ENCODE measurements around the gene FAM171A1. TPM values are rescaled to one million over a fixed set of nuclear protein-coding genes. Genes with fewer than 3 reads are reported as not detected.

The FAM171A1 gene
- total and polyA plus RNA-seq, 2 of the 13 experiments (the other 11 are each of a cell fraction or from before 2014, with no cell fraction given): 21.5 to 34.7 TPM

- Histone ChIP-seq H2AFZ (ENCODE audit: low read length) (no peak overlapping the region), H3K79me2 (ENCODE audit: insufficient read depth, low read length) (peaks cover 86% of the 10 kb centered on the region), H3K4me3 (replicated peaks in 1 of 3; ENCODE audit: insufficient read depth in 1 of 3, low read depth in 2 of 3, low read length in 3 of 3) (no peak overlapping the region), H3K4me1 (ENCODE audit: insufficient read depth, low read length) (peaks cover 91% of the 10 kb centered on the region), H4K20me1 (ENCODE audit: insufficient read depth, low read length) (no peaks in the 10 kb centered on the region), H3K27ac (ENCODE audit: extremely low read length, insufficient read depth, low read length) (peak overlapping the region; percentile 95), H3K36me3 (replicated peaks in 1 of 2; ENCODE audit: control insufficient read depth in 1 of 2, insufficient read depth in 2 of 2, low read length in 2 of 2) (peaks cover 0 to 2% of the 10 kb centered on the region in 2 experiments; a peak in 2 of 5 replicates), H3K9me3 (ENCODE audit: low read length) (no peaks in the 10 kb centered on the region), H3K4me2 (ENCODE audit: low read depth, low read length) (no peak overlapping the region), H3K27me3 (ENCODE audit: control insufficient read depth in 1 of 2, insufficient read depth in 2 of 2, low read length in 2 of 2) (no peaks in the 10 kb centered on the region), H3K9ac (ENCODE audit: insufficient read depth, low read depth, low read length) (no peak overlapping the region)
- BruUV-seq (replicated peaks): no TSS peak
- intact Hi-C loops (cut with micrococcal nuclease; ENCODE audit: unreplicated experiment) (loop anchor here (10.0 kb wide), 1 partner anchor 178 kb away; the partner anchor contains the start of gene NMT2), in situ Hi-C loops (cut with HindIII; ENCODE audit: extremely low pct_ligation_motif_present, low pct_unique_long_range_greater_than_20kb) (no loop called here)
- TF ChIP-seq CSRNP1 (CRISPR knock-in tag; IDR thresholded peaks at IDR 0.05) (no peak), SNAPC5 (CRISPR knock-in tag; IDR thresholded peaks at IDR 0.05; ENCODE audit: borderline replicate concordance) (no peak), ZNF121 (CRISPR knock-in tag; IDR thresholded peaks at IDR 0.05) (peak; percentile 85), GTF3A (CRISPR knock-in tag; conservative IDR thresholded peaks at IDR 0.05) (no peak), ZSCAN25 (CRISPR knock-in tag; IDR thresholded peaks at IDR 0.05) (no peak), ZNF615 (CRISPR knock-in tag; IDR thresholded peaks at IDR 0.05; ENCODE audit: borderline replicate concordance) (no peak), HMG20B (CRISPR knock-in tag; conservative IDR thresholded peaks at IDR 0.05) (no peak), MEIS2 (CRISPR knock-in tag; IDR thresholded peaks at IDR 0.05) (no peak)
- WGBS (ENCODE audit: low lambda C conversion rate): 88% methylated on average over 2 of the region's 3 CpGs
- FAIRE-seq (no peak), DNase-seq (ENCODE audit: low spot score) (no peak), ATAC-seq (no peak)
- ChIA-PET POLR2A (interaction anchor here (2.8 kb wide), 1 partner anchor 9 kb away, joined by 30 read pairs; no protein-coding TSS in a partner anchor), CTCF (ENCODE audit: low intra/inter-chr PET ratio, low total read pairs) (no interaction called here)
These were observed 28.1 kb downstream of the FAM171A1 start for GRCh38 chr10:15342970-15343369.
